HepG2 (cell line): ENCODE measurements around the gene PSMA7. TPM values are rescaled to one million over a fixed set of nuclear protein-coding genes. Genes with fewer than 3 reads are reported as not detected.

Source experiments
- AHR ChIP-seq: IDR thresholded peaks from 2 replicates; pipeline ENCODE4 v1.6.1; 2018; ENCODE audit warnings: missing genetic modification reagents, missing compliant biosample characterization
- FOXC1 ChIP-seq: sonication (generic); formaldehyde crosslinking; IDR thresholded peaks from 2 replicates; pipeline ENCODE4 v1.8.0; 2022; ENCODE audit warnings: mild to moderate bottlenecking, missing genetic modification reagents, borderline replicate concordance
- GFI1 ChIP-seq: sonication (generic); formaldehyde crosslinking; IDR thresholded peaks from 2 replicates; pipeline ENCODE4 v1.5.0; 2020; ENCODE audit warnings: missing genetic modification reagents, mild to moderate bottlenecking, borderline replicate concordance
- HNRNPLL ChIP-seq: fragments of 200-400 bp; formaldehyde crosslinking; IDR thresholded peaks from 2 replicates; pipeline ENCODE4 v1.6.1; 2017; ENCODE audit warnings: mild to moderate bottlenecking, low read depth, low read length; ENCODE audit not compliant: poor library complexity, severe bottlenecking
- KLF16 ChIP-seq, 2 experiments: sonication (generic) in 1 of 2; formaldehyde crosslinking in 1 of 2; IDR thresholded peaks; 2 replicates each; pipeline versions ENCODE4 v1.6.1 to v1.8.0; 2016 to 2023; ENCODE audit warnings: missing genetic modification reagents in 2 of 2, missing compliant biosample characterization in 1 of 2
- TRIM24 ChIP-seq: sonication (generic); formaldehyde crosslinking; IDR thresholded peaks from 2 replicates; pipeline ENCODE4 v1.8.0; 2022; ENCODE audit warnings: mild to moderate bottlenecking, missing genetic modification reagents
- U2AF2 ChIP-seq: fragments of 200-400 bp; formaldehyde crosslinking; IDR thresholded peaks from 2 replicates; pipeline ENCODE4 v1.6.1; 2017; ENCODE audit warnings: low read depth, mild to moderate bottlenecking, low read length
- YY1 ChIP-seq: IDR thresholded peaks from 2 replicates; pipeline ENCODE4 v1.6.1; 2011; ENCODE audit warnings: low read length, low read depth, moderate library complexity, mild to moderate bottlenecking; ENCODE audit not compliant: insufficient read depth, insufficient replicate concordance
- ZBTB38 ChIP-seq: sonication (generic); formaldehyde crosslinking; IDR thresholded peaks from 2 replicates; pipeline ENCODE4 v1.5.1; 2020; ENCODE audit warnings: mild to moderate bottlenecking, missing genetic modification reagents
- ZBTB42 ChIP-seq: sonication (generic); formaldehyde crosslinking; IDR thresholded peaks from 2 replicates; pipeline ENCODE4 v1.5.0; 2020; ENCODE audit warnings: mild to moderate bottlenecking, missing genetic modification reagents
- ZKSCAN1 ChIP-seq: fragments of 150-350 bp; IDR thresholded peaks from 2 replicates; pipeline ENCODE4 v1.6.1; 2014; ENCODE audit warnings: low read length
- ZNF17 ChIP-seq: sonication (generic); formaldehyde crosslinking; IDR thresholded peaks from 2 replicates; pipeline ENCODE4 v1.5.0; 2020; ENCODE audit warnings: mild to moderate bottlenecking, missing genetic modification reagents
- ZNF33B ChIP-seq: sonication (generic); formaldehyde crosslinking; IDR thresholded peaks from 2 replicates; pipeline ENCODE4 v1.5.1; 2020; ENCODE audit warnings: mild to moderate bottlenecking, missing genetic modification reagents
- ZNF343 ChIP-seq: sonication (generic); formaldehyde crosslinking; IDR thresholded peaks from 2 replicates; pipeline ENCODE4 v1.4.0; 2020; ENCODE audit warnings: mild to moderate bottlenecking, missing genetic modification reagents
- ZNF567 ChIP-seq: sonication (generic); formaldehyde crosslinking; IDR thresholded peaks from 2 replicates; pipeline ENCODE4 v1.8.1; 2023; ENCODE audit warnings: mild to moderate bottlenecking, missing genetic modification reagents, borderline replicate concordance
- ZNF672 ChIP-seq: sonication (generic); formaldehyde crosslinking; IDR thresholded peaks from 2 replicates; pipeline ENCODE4 v1.8.1; 2022; ENCODE audit warnings: missing genetic modification reagents
- ZNF772 ChIP-seq: sonication (generic); formaldehyde crosslinking; IDR thresholded peaks from 2 replicates; pipeline ENCODE4 v1.5.0; 2020; ENCODE audit warnings: mild to moderate bottlenecking, missing genetic modification reagents
- polyA plus RNA-seq, 8 experiments: library from polyadenylated mRNA; depleted of rRNA in 3 of 8; stranded (reverse) in 7 of 8; unstranded in 1 of 8; fragments of >200 nt; fragmentation: Illumina TruSeq in 4 of 8; extraction: Trizol in 4 of 8; gene quantifications; 2 replicates each; pipeline versions ENCODE4 v1.2.1 to v1.2.3, GENCODE V29; 2011 to 2016; ENCODE audit warnings: low read depth in 4 of 8, missing spikeins in 1 of 8, mixed read lengths in 1 of 8; ENCODE audit not compliant: insufficient read depth in 1 of 8
- total RNA-seq, 5 experiments: library from RNA; depleted of rRNA; stranded (reverse); fragments of >200 nt; fragmentation: Illumina TruSeq; extraction: Trizol; gene quantifications; 2 replicates each; pipeline ENCODE4 v1.2.3, GENCODE V29; 2016; ENCODE audit warnings: low read depth in 1 of 5
- TF ChIP-seq, protein P1 (sequence below): sonication (generic); formaldehyde crosslinking; conservative IDR thresholded peaks from 2 replicates; pipeline ENCODE4 v1.4.0; 2020; ENCODE audit warnings: missing genetic modification reagents
- TF ChIP-seq, protein P2 (sequence below): sonication (generic); formaldehyde crosslinking; IDR thresholded peaks from 2 replicates; pipeline ENCODE4 v1.5.1; 2020; ENCODE audit warnings: mild to moderate bottlenecking, missing genetic modification reagents, moderate library complexity
- TF ChIP-seq, protein P3 (sequence below): IDR thresholded peaks from 2 replicates; pipeline ENCODE4 v1.6.1; 2016; ENCODE audit warnings: control low read depth

The PSMA7 gene
- total and polyA plus RNA-seq, 2 of the 13 experiments (the other 11 are each of a cell fraction or from before 2014, with no cell fraction given) = 531 to 631 TPM

DNA sequence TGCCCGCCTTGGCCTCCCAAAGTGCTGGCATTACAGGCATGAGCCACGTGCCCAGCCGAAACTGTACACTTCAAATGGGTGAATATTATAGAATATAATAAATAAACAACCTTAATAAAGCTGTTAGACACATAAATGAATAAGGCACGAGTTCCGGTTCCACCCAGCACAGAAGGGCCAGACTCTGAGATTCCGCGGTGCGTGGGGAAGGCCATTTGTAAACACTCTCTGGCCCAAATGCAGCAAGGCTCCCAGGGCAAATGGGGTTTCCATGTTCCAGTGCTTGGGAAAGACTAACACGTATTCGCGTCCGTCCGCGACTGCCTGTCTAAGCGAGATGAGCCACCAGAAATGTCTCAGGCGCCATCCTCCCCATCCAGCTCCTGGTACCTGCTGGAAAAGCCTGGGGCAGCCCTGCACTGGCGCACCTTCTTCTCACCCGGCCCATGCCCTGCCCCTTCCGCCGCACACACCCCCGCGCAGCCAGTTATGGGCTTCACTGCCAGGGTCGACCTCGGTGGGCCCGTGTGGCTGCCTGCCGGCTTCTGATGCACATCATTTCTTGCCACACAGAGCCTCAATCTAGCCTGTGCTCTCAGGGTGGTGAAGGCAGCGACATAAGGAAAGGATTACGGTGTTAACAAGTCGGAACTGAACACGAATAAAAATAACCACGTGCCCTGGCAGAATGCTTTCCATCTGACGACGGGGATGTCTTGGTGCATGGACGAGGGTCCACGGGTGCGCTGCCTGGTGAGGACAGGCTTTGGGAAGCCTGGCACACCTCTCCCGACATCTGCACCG lies 26.4 kb downstream of the PSMA7 start (continued):
- TF ChIP-seq HNRNPLL (peak; percentile 39), FOXC1 (CRISPR knock-in tag) (0 out of 2 replicates have a peak, but pooled peaks have one; percentile 12), GFI1 (CRISPR knock-in tag) (no peak), YY1 (no peak), ZNF772 (0 out of 2 replicates have a peak, but pooled peaks have one; percentile 2), ZBTB38 (CRISPR knock-in tag) (no peak), KLF16 (CRISPR knock-in tag; IDR thresholded peaks at IDR 0.05) (no peak), ZBTB42 (no peak), TRIM24 (CRISPR knock-in tag) (peak; percentile 70; the same call in 1 of the 2 replicates), ZNF672 (CRISPR knock-in tag) (no peak), AHR (CRISPR knock-in tag) (no peak), ZNF567 (CRISPR knock-in tag) (no peak), ZKSCAN1 (no peak), ZNF17 (CRISPR knock-in tag) (no peak), ZNF343 (no peak), U2AF2 (no peak), ZNF33B (no peak)
- TF ChIP-seq, protein P1, sequence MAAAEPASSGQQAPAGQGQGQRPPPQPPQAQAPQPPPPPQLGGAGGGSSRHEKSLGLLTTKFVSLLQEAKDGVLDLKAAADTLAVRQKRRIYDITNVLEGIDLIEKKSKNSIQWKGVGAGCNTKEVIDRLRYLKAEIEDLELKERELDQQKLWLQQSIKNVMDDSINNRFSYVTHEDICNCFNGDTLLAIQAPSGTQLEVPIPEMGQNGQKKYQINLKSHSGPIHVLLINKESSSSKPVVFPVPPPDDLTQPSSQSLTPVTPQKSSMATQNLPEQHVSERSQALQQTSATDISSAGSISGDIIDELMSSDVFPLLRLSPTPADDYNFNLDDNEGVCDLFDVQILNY (CRISPR knock-in tag) = no peak
- TF ChIP-seq, protein P2, sequence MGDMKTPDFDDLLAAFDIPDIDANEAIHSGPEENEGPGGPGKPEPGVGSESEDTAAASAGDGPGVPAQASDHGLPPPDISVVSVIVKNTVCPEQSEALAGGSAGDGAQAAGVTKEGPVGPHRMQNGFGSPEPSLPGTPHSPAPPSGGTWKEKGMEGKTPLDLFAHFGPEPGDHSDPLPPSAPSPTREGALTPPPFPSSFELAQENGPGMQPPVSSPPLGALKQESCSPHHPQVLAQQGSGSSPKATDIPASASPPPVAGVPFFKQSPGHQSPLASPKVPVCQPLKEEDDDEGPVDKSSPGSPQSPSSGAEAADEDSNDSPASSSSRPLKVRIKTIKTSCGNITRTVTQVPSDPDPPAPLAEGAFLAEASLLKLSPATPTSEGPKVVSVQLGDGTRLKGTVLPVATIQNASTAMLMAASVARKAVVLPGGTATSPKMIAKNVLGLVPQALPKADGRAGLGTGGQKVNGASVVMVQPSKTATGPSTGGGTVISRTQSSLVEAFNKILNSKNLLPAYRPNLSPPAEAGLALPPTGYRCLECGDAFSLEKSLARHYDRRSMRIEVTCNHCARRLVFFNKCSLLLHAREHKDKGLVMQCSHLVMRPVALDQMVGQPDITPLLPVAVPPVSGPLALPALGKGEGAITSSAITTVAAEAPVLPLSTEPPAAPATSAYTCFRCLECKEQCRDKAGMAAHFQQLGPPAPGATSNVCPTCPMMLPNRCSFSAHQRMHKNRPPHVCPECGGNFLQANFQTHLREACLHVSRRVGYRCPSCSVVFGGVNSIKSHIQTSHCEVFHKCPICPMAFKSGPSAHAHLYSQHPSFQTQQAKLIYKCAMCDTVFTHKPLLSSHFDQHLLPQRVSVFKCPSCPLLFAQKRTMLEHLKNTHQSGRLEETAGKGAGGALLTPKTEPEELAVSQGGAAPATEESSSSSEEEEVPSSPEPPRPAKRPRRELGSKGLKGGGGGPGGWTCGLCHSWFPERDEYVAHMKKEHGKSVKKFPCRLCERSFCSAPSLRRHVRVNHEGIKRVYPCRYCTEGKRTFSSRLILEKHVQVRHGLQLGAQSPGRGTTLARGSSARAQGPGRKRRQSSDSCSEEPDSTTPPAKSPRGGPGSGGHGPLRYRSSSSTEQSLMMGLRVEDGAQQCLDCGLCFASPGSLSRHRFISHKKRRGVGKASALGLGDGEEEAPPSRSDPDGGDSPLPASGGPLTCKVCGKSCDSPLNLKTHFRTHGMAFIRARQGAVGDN (CRISPR knock-in tag) = peak; percentile 12
- TF ChIP-seq, protein P3, sequence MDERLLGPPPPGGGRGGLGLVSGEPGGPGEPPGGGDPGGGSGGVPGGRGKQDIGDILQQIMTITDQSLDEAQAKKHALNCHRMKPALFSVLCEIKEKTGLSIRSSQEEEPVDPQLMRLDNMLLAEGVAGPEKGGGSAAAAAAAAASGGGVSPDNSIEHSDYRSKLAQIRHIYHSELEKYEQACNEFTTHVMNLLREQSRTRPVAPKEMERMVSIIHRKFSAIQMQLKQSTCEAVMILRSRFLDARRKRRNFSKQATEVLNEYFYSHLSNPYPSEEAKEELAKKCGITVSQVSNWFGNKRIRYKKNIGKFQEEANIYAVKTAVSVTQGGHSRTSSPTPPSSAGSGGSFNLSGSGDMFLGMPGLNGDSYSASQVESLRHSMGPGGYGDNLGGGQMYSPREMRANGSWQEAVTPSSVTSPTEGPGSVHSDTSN (CRISPR knock-in tag) = no peak
